Thymus (tissue), 11 donors: ENCODE results near the gene AFAP1L1. TPM values are rescaled to one million over a fixed set of nuclear protein-coding genes. Genes with fewer than 3 reads are reported as not detected.

Source experiments
- DNase-seq, 9 donors: peaks; one replicate each; pipeline ENCODE4 v3.0.0-alpha.2; 2013; ENCODE audit warnings: low spot score in 9 of 9, low read depth in 6 of 9, missing footprints in 1 of 9
- H3K27ac ChIP-seq, 2 donors: one replicate each; pipeline ENCODE4 v1.5.1; 2013; ENCODE audit warnings: control low read depth in 1 of 2, low read depth in 1 of 2, low read length in 1 of 2, mild to moderate bottlenecking in 1 of 2, moderate library complexity in 1 of 2
- H3K27me3 ChIP-seq, 2 donors: one replicate each; pipeline ENCODE4 v1.5.1; 2013; ENCODE audit warnings: low read length in 1 of 2; ENCODE audit not compliant: control insufficient read depth in 2 of 2, insufficient read depth in 1 of 2
- H3K36me3 ChIP-seq, 2 donors: one replicate each; pipeline ENCODE4 v1.5.1; 2013; ENCODE audit warnings: low read length in 1 of 2, mild to moderate bottlenecking in 1 of 2, moderate library complexity in 1 of 2; ENCODE audit not compliant: control insufficient read depth in 2 of 2, insufficient read depth in 2 of 2
- H3K4me1 ChIP-seq, 2 donors: one replicate each; pipeline ENCODE4 v1.5.1; 2013; ENCODE audit warnings: low read length in 2 of 2; ENCODE audit not compliant: control insufficient read depth in 2 of 2, insufficient read depth in 2 of 2
- H3K4me3 ChIP-seq, 2 donors: one replicate each; pipeline ENCODE4 v1.5.1; 2013; ENCODE audit warnings: low read length in 2 of 2, control low read depth in 1 of 2, mild to moderate bottlenecking in 1 of 2
- H3K9me3 ChIP-seq, 2 donors: one replicate each; pipeline ENCODE4 v1.5.1; 2013; ENCODE audit warnings: low read length in 1 of 2, mild to moderate bottlenecking in 1 of 2; ENCODE audit not compliant: control insufficient read depth in 2 of 2, insufficient read depth in 1 of 2
- WGBS: extraction: QIAGEN DNeasy Blood & Tissue Kit; methylation state at CpG from one replicate; pipeline ENCODE4 v1.1.7; 2013; 5-methylcytosine and 5-hydroxymethylcytosine counted together
- polyA plus RNA-seq: library from polyadenylated mRNA; stranded (reverse); fragments of 200-250 nt; gene quantifications from one replicate; pipeline ENCODE4 v1.2.3, GENCODE V29; 2013
- total RNA-seq: library from RNA; stranded (reverse); fragments of 120-200 nt; gene quantifications from one replicate; pipeline ENCODE4 v1.2.4, GENCODE V29; 2013
- donor health status: healthy.

Gene AFAP1L1
- total and polyA plus RNA-seq, 2 donors = 8.0 to 12.6 TPM

GRCh38 chr5:149353911-149354310 is 82.3 kb downstream of the AFAP1L1 start:
- Histone ChIP-seq H3K27me3 (no peaks in the 10 kb centered on the region), H3K4me3 (no peak overlapping the region), H3K27ac (no peak overlapping the region), H3K36me3 (peaks cover 41 to 64% of the 10 kb centered on the region in 2 donors), H3K9me3 (peaks cover 0 to 1% of the 10 kb centered on the region in 2 donors), H3K4me1 (peaks cover 4 to 15% of the 10 kb centered on the region in 2 donors)
- DNase-seq = no peak
- WGBS = 98% methylated on average over 2 of the region's 2 CpGs

- no peak for DNase-seq
- 98% methylated on average over 1 of the region's 1 CpG for WGBS
- H3K4me1 ChIP-seq = peaks cover 4 to 21% of the 10 kb centered on the region in 2 donors
- no peak overlapping the region for H3K27ac ChIP-seq
- peaks cover 27 to 47% of the 10 kb centered on the region in 2 donors for H3K36me3 ChIP-seq
- no peak overlapping the region for H3K4me3 ChIP-seq
- H3K27me3 ChIP-seq = no peaks in the 10 kb centered on the region
- peaks cover 0 to 1% of the 10 kb centered on the region in 2 donors for H3K9me3 ChIP-seq
Measured at GRCh38 chr5:149355688-149356087, 84.0 kb downstream of the AFAP1L1 start.

GRCh38 chr5:149356391-149356790 is 84.7 kb downstream of the AFAP1L1 start:
- WGBS = 98% methylated on average over 8 of the region's 8 CpGs
- no peak for DNase-seq
- Histone ChIP-seq H3K27ac (no peak overlapping the region), H3K4me3 (no peak overlapping the region), H3K4me1 (peaks cover 4 to 23% of the 10 kb centered on the region in 2 donors), H3K36me3 (peaks cover 21 to 40% of the 10 kb centered on the region in 2 donors), H3K27me3 (no peaks in the 10 kb centered on the region), H3K9me3 (peaks cover 0 to 1% of the 10 kb centered on the region in 2 donors)

- Histone ChIP-seq H3K36me3 (peaks cover 14 to 28% of the 10 kb centered on the region in 2 donors), H3K4me3 (peak within 1 kb of the TSS; percentile 75 to 79), H3K4me1 (peaks cover 4 to 23% of the 10 kb centered on the region in 2 donors), H3K27ac (peak within 1 kb of the TSS; percentile 10 to 70), H3K27me3 (no peaks in the 10 kb centered on the region), H3K9me3 (peaks cover 0 to 1% of the 10 kb centered on the region in 2 donors)
- 3% methylated on average over 61 of the region's 61 CpGs for WGBS
- peak; percentile 76 to 95 (median 83) for DNase-seq
Measured at GRCh38 chr5:149357370-149358293, 86.0 kb downstream of the AFAP1L1 start, which contains the start of gene PCYOX1L. Gene PCYOX1L, plus strand, starts transcription at chr5:149358046. Its CDS starts 23 bp downstream, at chr5:149358069.

GRCh38 chr5:149358294-149358651 is 86.6 kb downstream of the AFAP1L1 start:
- Histone ChIP-seq H3K4me1 (peaks cover 4 to 23% of the 10 kb centered on the region in 2 donors), H3K27ac (peak overlapping the region; percentile 10 to 70), H3K4me3 (peak overlapping the region; percentile 75 to 79), H3K27me3 (no peaks in the 10 kb centered on the region), H3K36me3 (peaks cover 14 to 21% of the 10 kb centered on the region in 2 donors), H3K9me3 (peaks cover 0 to 1% of the 10 kb centered on the region in 2 donors)
- WGBS = 2% methylated on average over 18 of the region's 18 CpGs
- DNase-seq = peak in 2 of 9 donors; percentile 30 to 47

GRCh38 chr5:149358868-149359495 is 87.3 kb downstream of the AFAP1L1 start:
- no peaks in the 10 kb centered on the region for H3K27me3 ChIP-seq
- H3K9me3 ChIP-seq = peaks cover 0 to 1% of the 10 kb centered on the region in 2 donors
- DNase-seq = no peak
- no peak overlapping the region for H3K4me3 ChIP-seq
- no peak overlapping the region for H3K27ac ChIP-seq
- peaks cover 4 to 23% of the 10 kb centered on the region in 2 donors for H3K4me1 ChIP-seq
- H3K36me3 ChIP-seq = peaks cover 14 to 15% of the 10 kb centered on the region in 2 donors
- 95% methylated on average over 8 of the region's 8 CpGs for WGBS

- no peak for DNase-seq
- WGBS = 96% methylated on average over 1 of the region's 1 CpG
- Histone ChIP-seq H3K27ac (peak overlapping the region in 1 of 2 donors; percentile 5), H3K4me1 (peaks cover 4 to 23% of the 10 kb centered on the region in 2 donors), H3K4me3 (no peak overlapping the region), H3K9me3 (peaks cover 0 to 1% of the 10 kb centered on the region in 2 donors), H3K36me3 (peaks cover 5% of the 10 kb centered on the region in 2 donors), H3K27me3 (no peaks in the 10 kb centered on the region)
Measured at GRCh38 chr5:149360272-149360671, 88.6 kb downstream of the AFAP1L1 start.

GRCh38 chr5:149362541-149362940 is 90.9 kb downstream of the AFAP1L1 start:
- Histone ChIP-seq H3K36me3 (no peaks in the 10 kb centered on the region), H3K4me1 (peaks cover 4 to 20% of the 10 kb centered on the region in 2 donors), H3K27me3 (no peaks in the 10 kb centered on the region), H3K9me3 (peaks cover 0 to 1% of the 10 kb centered on the region in 2 donors), H3K4me3 (no peak overlapping the region), H3K27ac (no peak overlapping the region)
- WGBS = 98% methylated on average over 12 of the region's 12 CpGs
- DNase-seq = no peak

GRCh38 chr5:149363358-149363757 is 91.7 kb downstream of the AFAP1L1 start:
- Histone ChIP-seq H3K4me3 (no peak overlapping the region), H3K27ac (no peak overlapping the region), H3K27me3 (no peaks in the 10 kb centered on the region), H3K4me1 (peaks cover 2 to 17% of the 10 kb centered on the region in 2 donors), H3K36me3 (no peaks in the 10 kb centered on the region), H3K9me3 (no peaks in the 10 kb centered on the region)
- no peak for DNase-seq
